ENCODE data around the gene CDYL.
"Not testable (repeated sequence)": the region's sequence is repeated elsewhere in the genome, so short reads cannot be mapped to it uniquely, and the experiment has no call there.

Gene CDYL

DNA sequence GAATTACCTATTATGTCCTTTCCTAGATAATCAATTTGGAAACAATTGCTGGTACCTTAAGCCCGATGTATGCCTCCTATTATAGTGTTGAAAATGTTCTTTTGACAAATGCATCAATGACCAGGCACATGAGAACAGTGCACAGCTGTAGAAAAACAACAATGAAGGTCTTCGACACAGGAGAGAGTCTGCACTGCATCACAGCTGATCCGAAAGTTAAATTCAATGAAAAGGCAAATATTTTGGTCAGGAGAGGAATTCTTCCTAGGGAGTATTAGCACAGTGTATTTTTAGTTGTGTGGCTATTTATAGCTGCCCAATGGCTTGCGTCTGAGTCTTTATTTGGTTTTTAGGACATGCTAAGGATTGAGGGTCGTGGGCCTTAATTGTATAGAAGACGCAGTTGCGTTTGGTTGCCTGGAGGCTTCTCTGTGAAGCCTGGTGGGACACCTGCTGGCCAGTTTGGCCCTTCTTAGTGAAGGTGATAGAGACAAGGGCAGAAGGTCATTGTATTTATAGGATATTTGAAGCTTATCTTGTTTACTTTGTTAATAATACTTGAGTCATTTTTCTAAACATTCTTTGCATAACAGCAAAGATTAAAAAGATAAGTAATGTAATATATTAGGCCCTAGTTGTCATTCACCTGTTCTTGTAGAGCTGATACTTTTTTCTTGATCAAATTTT lies 72.3 kb downstream of the CDYL start:
- peak in 1 of 4 experiments; percentile 23 for DNase-seq

DNA sequence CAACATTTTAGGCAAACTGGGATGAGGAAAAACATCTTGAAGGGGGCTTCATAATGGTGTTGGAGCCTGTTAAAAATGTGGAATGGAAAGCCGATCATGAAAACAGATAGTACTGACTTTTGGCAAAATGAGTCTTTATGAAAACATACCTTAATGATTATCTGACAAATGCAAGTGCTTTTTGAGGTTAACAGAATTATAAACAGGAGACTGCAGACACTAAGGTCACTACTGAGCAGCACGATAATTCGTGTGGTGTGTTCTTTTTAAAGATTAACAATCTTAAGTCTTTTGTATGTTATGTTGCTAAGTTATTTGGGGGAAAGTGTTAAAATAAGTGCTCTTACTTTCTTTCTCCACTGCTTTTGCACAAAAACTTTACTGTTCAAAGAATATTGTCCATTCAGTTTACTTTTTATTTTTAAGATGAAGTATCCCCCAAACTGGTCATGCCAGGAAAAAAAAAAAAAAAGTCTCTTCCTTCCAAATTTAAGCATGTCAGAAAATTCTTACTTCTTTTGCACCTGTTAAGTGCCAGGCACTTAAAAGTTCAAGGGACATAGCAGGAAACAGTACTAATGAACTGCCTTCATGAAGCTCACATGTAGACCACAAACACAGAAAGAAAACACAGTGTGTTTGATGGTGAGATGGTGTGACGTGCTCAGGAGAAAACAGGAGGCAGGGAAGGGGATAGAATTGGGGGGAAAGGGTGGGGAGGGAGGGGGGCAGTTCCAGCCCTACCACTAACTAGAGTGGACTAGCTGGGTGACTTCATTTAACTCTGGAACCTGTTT lies 73.2 kb downstream of the CDYL start:
- no peak for DNase-seq

DNA sequence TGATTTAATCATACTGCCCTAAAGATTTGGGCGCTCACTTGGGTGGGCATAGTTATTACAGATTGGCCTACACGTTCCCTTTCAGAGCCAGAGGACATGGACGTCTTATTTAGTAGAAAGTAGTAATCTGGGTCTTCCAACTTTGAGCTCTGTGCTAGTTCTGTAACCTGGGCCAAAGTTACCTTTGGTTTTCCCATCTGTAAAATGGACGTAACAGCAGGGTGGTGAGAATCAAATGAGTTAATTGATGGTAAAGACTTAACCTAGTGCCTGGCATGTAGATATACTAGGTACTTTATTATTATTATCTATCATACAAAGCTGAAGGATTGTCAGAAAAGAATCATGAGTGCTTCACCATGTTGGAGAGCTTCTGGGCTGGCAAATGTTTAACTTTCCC lies 74.8 kb downstream of the CDYL start:
- DNase-seq, result no peak

DNA sequence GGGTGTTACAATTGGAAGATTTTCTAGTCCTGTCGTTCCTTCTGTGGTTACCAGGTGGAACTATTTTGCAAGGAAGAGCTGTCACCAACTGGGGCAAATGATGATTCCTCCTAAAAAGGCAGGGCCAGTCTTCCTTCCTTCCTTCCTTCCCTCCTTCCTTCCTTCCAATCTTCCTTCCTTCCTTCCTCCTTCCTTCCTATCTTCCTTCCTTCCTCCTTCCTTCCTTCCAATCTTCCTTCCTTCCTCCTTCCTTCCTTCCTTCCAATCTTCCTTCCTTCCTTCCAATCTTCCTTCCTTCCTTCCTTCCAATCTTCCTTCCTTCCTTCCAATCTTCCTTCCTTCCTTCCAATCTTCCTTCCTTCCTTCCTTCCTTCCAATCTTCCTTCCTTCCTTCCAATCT lies 76.0 kb downstream of the CDYL start:
- not testable (repeated sequence) for DNase-seq

DNA sequence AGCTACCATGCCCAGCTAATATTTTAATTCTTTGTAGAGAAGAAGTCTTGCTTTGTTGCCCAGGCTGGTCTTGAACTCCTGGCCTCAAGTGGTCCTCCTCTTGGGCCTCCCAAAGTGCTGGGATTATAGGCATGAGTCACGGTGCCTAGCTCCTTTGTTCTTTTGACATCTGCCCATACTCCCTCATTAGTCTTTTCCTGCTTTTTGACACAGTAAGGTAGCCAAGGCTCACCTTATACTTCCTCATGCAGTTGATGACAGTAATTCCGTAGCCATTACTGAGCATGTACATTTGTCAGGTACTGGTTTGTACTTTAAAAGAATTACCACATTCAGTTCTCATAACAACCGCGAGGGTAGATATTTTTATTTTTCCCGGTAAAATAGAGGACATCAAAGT lies 76.7 kb downstream of the CDYL start:
- DNase-seq, result no peak

DNA sequence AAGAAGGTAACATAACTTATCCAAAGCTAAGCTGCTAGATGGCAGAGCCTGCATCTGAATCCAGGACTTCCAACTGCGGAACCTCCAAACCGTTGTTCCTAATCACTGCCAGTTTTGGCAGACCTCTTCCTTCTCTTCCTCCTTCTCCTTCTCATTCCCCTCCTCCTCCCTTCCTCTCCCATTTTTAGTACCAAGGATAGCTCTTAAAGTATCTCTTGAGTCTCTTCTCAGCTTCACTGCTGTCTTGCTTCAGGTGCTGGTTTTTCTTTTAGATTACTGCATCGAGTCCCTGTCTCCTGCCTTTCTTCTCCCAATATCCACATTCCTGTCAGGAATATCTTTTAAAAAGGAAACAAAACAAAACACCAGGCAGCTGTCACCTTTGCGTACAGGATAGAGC lies 77.1 kb downstream of the CDYL start:
- DNase-seq, result no peak

DNA sequence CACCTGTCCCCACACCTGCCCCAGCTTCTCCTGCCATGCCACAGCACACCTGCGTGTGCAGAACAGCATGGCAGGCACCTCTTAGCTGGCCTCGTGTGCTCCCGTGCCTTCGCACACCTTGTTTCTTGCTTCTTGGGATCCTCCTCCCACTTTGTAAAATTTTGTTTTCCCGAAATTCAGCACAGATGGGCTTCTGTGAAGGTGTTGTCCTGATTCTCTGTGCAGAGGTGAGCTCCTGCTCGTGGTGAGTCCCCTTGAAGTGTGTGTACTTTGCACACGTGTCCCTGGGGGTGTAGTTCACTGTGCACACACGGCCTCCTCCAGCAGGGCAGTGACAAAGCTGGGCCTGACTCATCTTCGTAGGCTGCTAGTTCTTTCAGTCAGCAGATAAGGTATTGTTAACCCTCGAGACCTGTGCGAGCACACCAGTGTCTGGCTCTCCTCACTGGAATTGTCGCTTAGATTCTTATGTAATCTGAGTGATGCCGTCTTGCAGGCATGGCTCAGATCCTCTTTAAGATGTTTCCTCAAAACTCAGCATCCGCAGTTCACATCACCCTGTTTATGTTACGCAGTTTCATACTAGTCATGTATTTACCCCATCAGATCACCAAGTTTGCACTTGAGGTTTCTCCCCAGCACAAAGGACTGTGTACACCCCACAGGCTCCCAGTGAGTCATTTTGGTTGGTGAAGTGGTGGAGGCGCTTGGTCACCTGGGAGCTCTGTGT lies 77.7 kb downstream of the CDYL start:
- peak; percentile 11 to 50 (median 20) for DNase-seq

DNA sequence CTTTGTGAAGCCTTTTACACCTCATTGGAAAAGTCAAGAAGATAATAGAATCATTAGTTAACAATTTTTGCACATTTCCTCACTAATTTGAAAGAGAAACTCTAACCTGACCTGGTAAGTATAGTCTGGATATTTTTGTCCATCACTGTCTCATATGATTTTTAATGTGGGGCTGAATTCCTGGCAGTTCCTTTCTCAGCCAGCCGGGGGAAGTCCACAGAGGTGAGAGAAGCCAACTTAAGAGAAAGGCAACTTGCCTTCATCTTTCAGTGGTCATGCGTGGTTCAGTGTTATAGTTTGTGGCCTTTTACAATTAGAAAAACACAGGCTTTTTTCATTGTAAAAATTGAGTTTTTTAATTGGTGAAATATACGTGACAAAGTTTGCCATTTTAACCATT lies 80.6 kb downstream of the CDYL start:
- DNase-seq, result no peak

DNA sequence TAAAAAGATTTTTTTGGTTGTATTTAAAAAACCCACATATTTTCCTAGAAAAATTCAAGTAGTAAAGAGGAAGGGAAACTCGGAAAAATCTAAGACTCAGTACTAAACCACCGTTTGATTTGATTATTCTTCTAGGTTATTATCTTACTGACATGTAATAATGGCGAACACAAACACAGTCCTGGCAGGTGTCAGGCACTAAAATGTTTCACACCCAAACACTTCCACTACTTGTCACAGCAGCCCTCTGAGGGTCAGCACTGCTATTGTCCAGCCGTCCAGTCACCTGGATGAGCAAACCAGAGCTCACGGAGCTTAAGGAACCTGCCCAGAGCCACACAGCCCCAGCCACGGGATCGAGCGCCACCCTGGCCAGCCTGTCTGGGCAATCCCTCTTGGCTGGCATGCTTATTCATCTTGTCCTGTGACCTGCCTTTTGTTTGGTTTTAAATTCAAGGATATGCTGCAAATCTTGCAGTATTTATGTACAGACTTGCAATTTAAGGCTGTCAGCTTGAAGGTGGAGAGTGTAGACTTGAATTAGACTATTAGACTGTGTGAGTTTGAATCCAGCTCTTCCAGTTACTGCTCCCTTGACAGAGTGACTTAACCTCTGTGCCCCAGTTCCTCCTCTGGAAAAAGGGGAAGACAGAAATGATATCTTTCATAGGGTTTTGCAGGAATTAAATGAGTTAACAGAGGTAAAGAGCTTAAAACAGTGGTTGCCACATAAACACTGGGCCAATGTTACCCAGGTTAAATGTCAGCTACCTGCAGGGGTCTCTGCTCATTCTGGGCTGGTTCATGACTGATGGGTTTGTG lies 82.2 kb downstream of the CDYL start:
- DNase-seq, result peak; percentile 15 to 65 (median 45)

DNA sequence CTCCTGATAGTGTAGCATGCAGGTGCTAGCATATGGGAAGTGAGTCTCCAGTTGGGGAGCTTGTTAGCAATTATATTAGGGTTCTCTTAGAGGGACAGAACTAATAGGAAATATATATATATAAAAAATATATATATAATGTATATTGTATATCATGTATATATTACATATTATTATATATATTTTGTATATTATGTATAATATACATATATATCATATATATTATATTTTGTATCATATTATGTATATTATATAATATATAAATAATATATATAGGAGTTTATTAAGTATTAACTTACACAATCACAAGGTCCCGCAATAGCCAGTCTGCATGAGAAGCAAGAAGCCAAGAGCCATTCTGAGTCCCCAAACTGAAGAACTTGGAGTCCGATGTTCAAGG lies 84.2 kb downstream of the CDYL start:
- no peak for DNase-seq

DNA sequence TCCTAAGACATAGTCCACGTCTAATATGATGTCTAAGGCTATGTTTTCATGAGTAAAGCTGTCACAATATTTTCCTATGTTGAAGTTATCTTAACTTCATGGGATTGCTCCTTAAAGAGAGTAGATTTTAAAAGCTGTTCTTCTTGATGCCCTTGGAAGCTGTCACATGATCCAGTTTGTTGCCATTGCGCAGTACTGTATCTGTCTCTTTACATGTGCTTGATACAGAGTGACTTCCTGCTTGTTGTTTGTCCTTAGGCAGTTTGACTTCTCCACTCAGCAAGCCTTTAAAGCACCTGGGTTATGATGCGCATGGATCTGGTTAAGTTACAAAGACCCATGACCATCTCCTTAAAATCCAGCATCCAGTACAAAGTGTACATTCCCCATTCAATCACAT lies 85.4 kb downstream of the CDYL start:
- DNase-seq, result no peak

DNA sequence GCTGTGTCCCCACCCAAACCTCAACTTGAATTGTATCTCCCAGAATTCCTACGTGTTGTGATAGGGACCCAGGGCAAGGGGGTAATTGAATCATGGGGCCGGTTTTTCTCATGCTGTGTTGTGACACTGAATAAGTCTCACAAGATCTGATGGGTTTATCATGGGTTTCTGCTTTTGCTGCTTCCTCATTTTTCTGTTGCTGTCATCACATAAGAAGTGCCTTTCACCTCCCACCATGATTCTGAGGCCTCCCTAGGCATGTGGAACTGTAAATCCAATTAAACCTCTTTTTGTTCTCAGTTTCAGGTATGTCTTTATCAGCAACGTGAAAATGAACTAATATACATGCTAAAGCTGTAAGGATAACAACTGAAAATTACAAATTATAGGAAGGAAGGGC lies 88.3 kb downstream of the CDYL start:
- DNase-seq, result peak; percentile 58 to 82 (median 72)

DNA sequence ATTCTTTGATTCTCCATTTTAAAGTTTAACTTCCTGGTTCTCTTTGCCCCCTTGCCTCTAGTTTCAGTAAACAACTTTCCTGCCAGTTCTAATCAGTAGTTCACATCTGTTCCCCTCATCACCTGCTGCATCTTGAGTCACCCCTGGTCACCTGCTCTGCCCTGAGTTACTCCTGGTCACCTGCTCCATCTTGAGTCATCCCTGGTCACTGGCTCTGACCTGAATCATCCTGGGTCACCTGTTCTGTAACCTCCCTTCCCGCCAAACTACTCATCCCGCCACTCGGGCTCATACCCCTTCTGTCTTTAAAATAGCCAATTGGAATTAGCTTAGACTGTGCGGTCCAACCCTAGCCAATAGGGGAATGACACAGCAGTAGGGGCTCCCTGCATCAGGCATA lies 88.8 kb downstream of the CDYL start:
- DNase-seq, result not testable (repeated sequence)

DNA sequence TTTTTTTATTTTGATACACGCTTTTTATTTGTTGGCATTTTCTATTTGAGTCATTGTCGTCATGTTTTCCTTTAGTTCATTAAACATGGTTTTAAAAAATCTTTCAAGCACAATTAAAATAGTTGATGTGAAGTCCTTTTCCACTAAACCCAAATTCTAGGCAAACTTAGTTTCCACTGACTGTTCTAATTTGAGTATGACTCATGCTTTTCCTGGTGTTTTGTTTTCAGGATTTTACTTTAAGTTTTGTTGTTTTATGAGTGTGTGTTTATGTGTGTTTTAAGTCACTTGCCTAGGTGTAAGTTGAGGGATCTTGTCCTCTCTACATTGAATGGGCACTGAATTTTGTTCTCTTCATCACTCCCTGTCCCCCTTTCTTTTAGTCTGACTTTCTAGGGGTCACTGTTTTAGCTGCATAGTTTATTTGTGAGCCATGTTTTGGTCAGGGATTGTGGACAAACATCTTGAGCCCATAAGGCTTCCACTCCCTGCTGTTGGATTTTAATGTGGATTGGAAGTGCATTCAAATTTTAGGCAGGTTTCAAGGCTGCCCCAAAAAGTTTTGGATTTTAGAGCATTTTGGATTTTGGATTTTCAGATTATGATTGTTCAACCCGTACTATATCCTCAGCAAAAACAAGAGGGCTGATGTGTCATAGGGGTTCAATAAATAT lies 94.8 kb downstream of the CDYL start:
- no peak for DNase-seq

DNA sequence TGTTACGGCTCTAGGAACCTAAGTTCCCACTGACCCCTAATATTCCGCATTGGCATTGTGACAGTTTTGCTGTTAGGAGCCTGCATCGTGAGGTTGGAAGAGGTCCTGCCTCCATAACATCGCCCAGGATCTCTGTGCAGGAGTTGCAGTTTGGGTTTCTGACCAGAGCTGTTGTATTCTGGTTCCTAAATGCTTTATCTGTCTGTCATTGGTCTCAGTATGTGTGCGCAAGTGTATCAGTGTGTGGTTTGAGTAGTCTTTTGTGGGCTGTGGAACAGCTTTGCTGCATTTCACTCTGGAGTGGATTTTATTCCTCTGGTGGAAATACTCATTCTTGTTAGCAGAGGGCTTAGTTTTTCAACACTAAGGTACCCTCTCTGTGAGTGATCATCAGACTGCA lies 95.6 kb downstream of the CDYL start:
- no peak for DNase-seq

DNA sequence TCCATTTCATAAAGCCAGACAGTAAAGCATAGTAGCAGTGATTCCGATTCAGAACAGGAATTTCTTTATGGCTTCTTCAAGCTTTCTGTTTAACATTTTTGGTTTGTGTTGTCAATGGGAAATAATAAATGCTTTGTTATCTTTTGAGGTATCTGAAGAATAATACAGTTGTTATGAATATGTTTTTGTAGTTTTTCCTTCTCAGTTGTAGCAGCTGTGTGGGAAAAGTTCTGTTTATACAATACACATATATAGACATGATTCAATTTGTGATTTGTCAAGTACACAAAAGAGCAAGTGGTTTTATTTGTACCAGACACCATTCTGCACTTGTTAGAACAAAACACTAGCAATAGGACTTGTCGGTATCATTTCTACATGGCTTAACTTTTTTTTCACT lies 96.6 kb downstream of the CDYL start:
- DNase-seq, result no peak

DNA sequence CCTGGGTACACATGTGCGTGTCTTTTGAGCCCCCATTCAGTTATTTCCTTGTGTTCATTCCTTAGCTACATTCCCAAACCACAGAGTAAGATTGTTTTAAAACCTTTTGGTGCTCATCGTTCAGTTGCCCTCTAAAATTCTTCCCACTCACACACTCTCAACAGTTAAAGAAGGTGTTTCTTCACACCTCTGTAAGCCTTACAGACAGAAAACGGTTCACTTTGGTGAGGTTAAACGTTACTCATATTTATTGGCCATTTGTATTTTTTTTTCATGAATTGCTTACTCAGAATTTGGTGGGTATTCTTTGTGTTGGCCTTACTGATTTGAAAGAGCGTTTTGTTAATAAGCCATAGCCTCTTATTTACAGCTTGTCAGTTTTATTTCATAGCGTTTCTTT lies 97.7 kb downstream of the CDYL start:
- DNase-seq, result no peak

DNA sequence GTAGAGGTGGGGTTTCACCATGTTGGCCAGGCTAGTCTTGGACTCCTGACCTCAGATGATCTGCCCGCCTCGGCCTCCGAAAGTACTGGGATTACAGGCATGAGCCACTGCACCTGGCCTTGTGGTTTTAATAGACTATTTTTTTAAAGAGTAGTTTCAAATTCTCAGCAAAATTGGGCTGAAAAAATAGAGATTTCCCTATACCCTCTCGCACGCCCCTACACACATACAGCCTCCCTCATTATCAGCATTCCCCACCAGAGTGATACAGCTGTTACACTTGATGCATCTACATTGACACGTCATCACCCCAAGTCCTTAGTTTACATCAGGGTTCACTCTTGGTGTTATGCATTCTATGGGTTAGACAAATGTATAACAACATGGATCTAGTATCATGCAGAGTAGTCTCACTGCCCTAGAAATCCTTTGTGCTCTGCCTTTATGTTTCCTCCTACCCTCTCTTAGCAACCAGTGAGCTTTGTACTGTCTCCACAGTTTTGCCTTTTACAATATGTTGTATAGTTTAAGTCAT lies 103.6 kb downstream of the CDYL start:
- DNase-seq, result no peak

DNA sequence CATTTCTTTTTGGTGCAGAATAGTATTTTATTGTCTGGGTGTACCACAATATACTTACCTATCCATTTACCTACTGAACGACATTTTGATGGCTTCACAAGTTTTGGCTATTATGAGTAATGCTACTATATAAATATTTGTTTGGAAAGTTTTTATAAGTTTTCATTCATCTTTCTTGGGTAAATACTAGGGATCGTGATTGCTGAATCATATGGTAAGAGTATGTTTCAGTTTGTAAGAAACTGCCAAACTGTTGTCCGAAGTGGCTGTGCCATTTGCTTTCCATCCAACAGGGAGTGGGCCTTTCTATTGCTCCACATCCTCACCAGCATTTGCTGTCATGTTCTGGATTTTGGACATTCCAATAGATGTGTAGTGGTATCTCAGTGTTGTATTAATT lies 104.2 kb downstream of the CDYL start:
- DNase-seq, result no peak

DNA sequence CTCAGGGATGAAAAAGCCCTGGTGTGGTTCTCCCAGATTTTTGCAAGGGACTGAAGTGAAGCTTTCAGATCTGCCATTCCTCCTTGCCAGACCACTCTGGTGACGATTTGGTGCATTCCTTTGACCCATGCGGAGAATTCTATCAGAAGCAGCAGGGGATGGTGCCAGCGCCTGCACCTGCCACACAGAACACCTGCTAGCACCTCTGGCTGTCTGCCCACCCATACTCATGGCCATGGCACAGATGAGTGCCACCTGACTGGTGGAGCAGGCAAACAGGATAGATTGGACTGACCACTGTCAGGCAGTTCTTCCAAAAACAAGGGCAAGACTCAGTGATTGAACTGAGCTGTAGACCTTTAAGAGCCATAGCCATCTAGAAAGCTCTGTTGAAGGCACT lies 107.1 kb downstream of the CDYL start:
- no peak for DNase-seq

DNA sequence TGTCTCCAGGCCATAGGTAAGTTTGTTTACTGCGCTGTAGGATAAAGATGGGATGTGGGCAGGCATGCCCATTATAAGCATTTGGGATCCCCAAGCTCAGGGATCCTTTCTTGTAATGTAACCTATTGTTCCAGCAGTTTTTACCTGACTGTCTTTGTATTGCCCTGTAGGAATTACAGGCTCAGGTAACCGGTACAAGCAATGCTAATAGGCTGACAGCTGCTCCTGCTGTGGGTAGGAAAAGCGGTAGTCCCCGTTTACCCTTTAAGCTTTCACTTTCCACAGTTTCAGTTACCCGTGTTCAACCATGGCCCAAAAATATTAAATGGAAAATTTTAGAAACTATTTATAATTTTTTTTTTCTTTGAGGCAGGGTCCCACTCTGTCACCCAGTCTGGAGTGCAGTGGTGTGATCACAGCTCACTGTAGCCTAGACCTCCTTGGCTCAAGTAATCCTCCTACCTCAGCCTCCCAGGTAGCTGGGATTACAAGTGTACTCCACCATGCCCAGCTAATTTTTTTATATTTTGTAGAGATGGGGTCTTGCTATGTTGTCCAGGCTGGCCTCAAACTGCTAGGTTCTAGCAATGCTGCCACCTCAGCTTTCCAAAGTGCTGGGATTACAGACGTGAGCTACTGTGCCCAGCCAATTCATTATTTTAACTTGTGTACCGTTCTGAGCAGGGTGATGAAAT lies 108.6 kb downstream of the CDYL start:
- DNase-seq, result no peak

All from suppressor macrophage (primary cell).